GM23248 (cell line): ENCODE measurements around the gene ANXA6. TPM values are rescaled to one million over a fixed set of nuclear protein-coding genes. Genes with fewer than 3 reads are reported as not detected.

ENCODE experiments used
- DNase-seq: peaks from one replicate; pipeline ENCODE4 v3.0.0-alpha.2; 2015
- H2AFZ ChIP-seq: fragments of 200-600 bp; sonication (generic); 2 replicates; pipeline ENCODE4 v1.6.1; 2016; ENCODE audit warnings: antibody characterized with exemption
- H3F3A ChIP-seq: fragments of 200-600 bp; sonication (generic); 2 replicates; pipeline ENCODE4 v1.6.1; 2016; ENCODE audit warnings: mild to moderate bottlenecking, antibody characterized with exemption, mixed run types; ENCODE audit not compliant: insufficient read depth
- H3K27ac ChIP-seq: fragments of 200-600 bp; sonication (generic); 2 replicates; pipeline ENCODE4 v1.5.1; 2016; ENCODE audit warnings: mild to moderate bottlenecking
- H3K27me3 ChIP-seq: fragments of 200-600 bp; sonication (generic); replicated peaks from 2 replicates; pipeline ENCODE4 v1.6.1; 2016; ENCODE audit warnings: mild to moderate bottlenecking; ENCODE audit not compliant: insufficient read depth
- H3K36me3 ChIP-seq: fragments of 200-600 bp; sonication (generic); 2 replicates; pipeline ENCODE4 v1.6.1; 2016; ENCODE audit warnings: low read depth, mild to moderate bottlenecking
- H3K4me1 ChIP-seq: fragments of 200-600 bp; sonication (generic); 2 replicates; pipeline ENCODE4 v1.6.1; 2016; ENCODE audit warnings: mild to moderate bottlenecking; ENCODE audit not compliant: insufficient read depth
- H3K4me2 ChIP-seq: fragments of 200-600 bp; sonication (generic); one replicate; pipeline ENCODE4 v1.6.1; 2016; ENCODE audit warnings: mild to moderate bottlenecking; ENCODE audit not compliant: unreplicated experiment
- H3K4me3 ChIP-seq: fragments of 200-600 bp; sonication (generic); 2 replicates; pipeline ENCODE4 v1.5.1; 2016; ENCODE audit warnings: mild to moderate bottlenecking
- H3K79me2 ChIP-seq: fragments of 200-600 bp; sonication (generic); 2 replicates; pipeline ENCODE4 v1.6.1; 2016; ENCODE audit warnings: mild to moderate bottlenecking; ENCODE audit not compliant: insufficient read depth
- H3K9ac ChIP-seq: fragments of 200-600 bp; sonication (generic); 2 replicates; pipeline ENCODE4 v1.6.1; 2016; ENCODE audit warnings: mild to moderate bottlenecking
- H3K9me2 ChIP-seq: fragments of 200-600 bp; sonication (generic); 2 replicates; pipeline ENCODE4 v1.6.1; 2016; ENCODE audit warnings: mixed run types, mild to moderate bottlenecking, moderate library complexity; ENCODE audit not compliant: insufficient read depth
- H3K9me3 ChIP-seq: fragments of 200-600 bp; sonication (generic); one replicate; pipeline ENCODE4 v1.6.1; 2017; ENCODE audit warnings: low read depth
- H4K20me1 ChIP-seq: fragments of 200-600 bp; sonication (generic); 2 replicates; pipeline ENCODE4 v1.6.0; 2016; ENCODE audit not compliant: insufficient read depth
- EZH2 ChIP-seq: fragments of 200-600 bp; sonication (generic); IDR thresholded peaks from 2 replicates; pipeline ENCODE4 v1.6.1; 2018; ENCODE audit warnings: antibody characterized with exemption, mild to moderate bottlenecking; ENCODE audit not compliant: insufficient read depth, poor library complexity, severe bottlenecking
- EZH2phosphoT487 ChIP-seq: fragments of 200-600 bp; sonication (generic); IDR thresholded peaks from 2 replicates; pipeline ENCODE4 v1.6.1; 2018; ENCODE audit warnings: antibody characterized with exemption, moderate library complexity, mild to moderate bottlenecking, low read depth; ENCODE audit not compliant: insufficient read depth
- WGBS, 2 experiments: methylation state at CpG; one replicate each; pipeline ENCODE4 v1.1.6; 2015 to 2017; ENCODE audit warnings: low lambda C conversion rate in 2 of 2, low coverage in 1 of 2; ENCODE audit errors: missing lambda C conversion rate in 2 of 2; 5-methylcytosine and 5-hydroxymethylcytosine counted together
- in situ Hi-C: fragments of 300-500 bp; cut with MboI; formaldehyde crosslinking; loops from 2 replicates; pipeline ENCODE4 v1.15.0; 2020
- polyA plus RNA-seq: library from polyadenylated mRNA; unstranded; fragments of >200 nt; fragmentation: Nextera tagmentation; extraction: Ambion mirVana; gene quantifications from 2 replicates; pipeline ENCODE4 v1.2.1, GENCODE V29; 2016
- total RNA-seq: library from RNA; depleted of rRNA; stranded (reverse); fragments of >200 nt; shearing (Covaris generic); gene quantifications from 2 replicates; pipeline ENCODE4 v1.2.3, GENCODE V29; 2014

Gene ANXA6
- total and polyA plus RNA-seq, 2 experiments from 2014 or later, result 183 to 409 TPM

GRCh38 chr5:151150471-151151262 is 6.9 kb downstream of the ANXA6 start:
- peak overlapping the region; percentile 10 for H3K4me2 ChIP-seq
- H3K9me2 ChIP-seq, result no peaks in the 10 kb centered on the region
- in situ Hi-C loops, result no loop called here
- no peaks in the 10 kb centered on the region; the same call in 1 of the 2 replicates for H3K36me3 ChIP-seq
- no peaks in the 10 kb centered on the region for H3K9me3 ChIP-seq
- peaks cover 18% of the 10 kb centered on the region for H3F3A ChIP-seq
- WGBS, 2 experiments, result 39 to 41% methylated on average over 5 of the region's 5 CpGs
- H3K4me1 ChIP-seq, result peaks cover 43% of the 10 kb centered on the region
- H2AFZ ChIP-seq, result peak overlapping the region; percentile 24; the same call in 1 of the 2 replicates
- H3K9ac ChIP-seq, result peak overlapping the region; percentile 41
- H3K27ac ChIP-seq, result peak overlapping the region; percentile 69
- peak; percentile 63 for DNase-seq
- peaks cover 100% of the 10 kb centered on the region for H3K79me2 ChIP-seq
- H4K20me1 ChIP-seq, result peaks cover 13% of the 10 kb centered on the region; the same call in 1 of the 2 replicates
- no peak overlapping the region for H3K4me3 ChIP-seq
- TF ChIP-seq EZH2phosphoT487 (no peak), EZH2 (no peak)
- no peaks in the 10 kb centered on the region for H3K27me3 ChIP-seq

GRCh38 chr5:151148583-151148982 is 9.0 kb downstream of the ANXA6 start:
- Histone ChIP-seq H4K20me1 (peaks cover 13% of the 10 kb centered on the region; the same call in 1 of the 2 replicates), H3K9me3 (no peaks in the 10 kb centered on the region), H3K9ac (no peak overlapping the region), H3K4me3 (no peak overlapping the region), H3K4me1 (peaks cover 28% of the 10 kb centered on the region), H3K9me2 (no peaks in the 10 kb centered on the region), H3K27me3 (no peaks in the 10 kb centered on the region), H3K27ac (no peak overlapping the region), H3K79me2 (peaks cover 100% of the 10 kb centered on the region), H3F3A (peaks cover 16% of the 10 kb centered on the region), H3K4me2 (no peak overlapping the region), H2AFZ (no peak overlapping the region), H3K36me3 (peaks cover 4% of the 10 kb centered on the region; the same call in 1 of the 2 replicates)
- in situ Hi-C loops, result no loop called here
- 90 to 92% methylated on average over 7 of the region's 7 CpGs for WGBS, 2 experiments
- DNase-seq, result no peak
- TF ChIP-seq EZH2, result no peak
- no peak for TF ChIP-seq EZH2phosphoT487

GRCh38 chr5:151147033-151147432 is 10.5 kb downstream of the ANXA6 start:
- H3K27ac ChIP-seq, result no peak overlapping the region
- peaks cover 19% of the 10 kb centered on the region for H3K4me1 ChIP-seq
- H4K20me1 ChIP-seq, result peaks cover 17% of the 10 kb centered on the region; the same call in 1 of the 2 replicates
- H3K79me2 ChIP-seq, result peaks cover 100% of the 10 kb centered on the region
- no peak overlapping the region for H3K9ac ChIP-seq
- no peaks in the 10 kb centered on the region for H3K9me2 ChIP-seq
- no peak overlapping the region for H3K4me2 ChIP-seq
- TF ChIP-seq EZH2phosphoT487 (no peak), EZH2 (no peak)
- in situ Hi-C loops, result no loop called here
- no peaks in the 10 kb centered on the region for H3K27me3 ChIP-seq
- no peak overlapping the region for H3K4me3 ChIP-seq
- WGBS, 2 experiments, result 97 to 99% methylated on average over 4 of the region's 4 CpGs
- DNase-seq, result no peak
- H3K36me3 ChIP-seq, result peaks cover 4% of the 10 kb centered on the region; the same call in 1 of the 2 replicates
- H3K9me3 ChIP-seq, result no peaks in the 10 kb centered on the region
- no peak overlapping the region for H2AFZ ChIP-seq
- H3F3A ChIP-seq, result peaks cover 9% of the 10 kb centered on the region

- peaks cover 10% of the 10 kb centered on the region; the same call in 1 of the 2 replicates for H4K20me1 ChIP-seq
- H3F3A ChIP-seq, result peaks cover 6% of the 10 kb centered on the region
- no peak for TF ChIP-seq EZH2phosphoT487
- no peak for TF ChIP-seq EZH2
- no peak overlapping the region for H3K27ac ChIP-seq
- H3K4me2 ChIP-seq, result no peak overlapping the region
- H3K4me1 ChIP-seq, result peaks cover 20% of the 10 kb centered on the region
- H3K4me3 ChIP-seq, result no peak overlapping the region
- peaks cover 100% of the 10 kb centered on the region for H3K79me2 ChIP-seq
- H3K9ac ChIP-seq, result no peak overlapping the region
- in situ Hi-C loops, result no loop called here
- peaks cover 4% of the 10 kb centered on the region; the same call in 1 of the 2 replicates for H3K36me3 ChIP-seq
- H3K27me3 ChIP-seq, result no peaks in the 10 kb centered on the region
- H3K9me3 ChIP-seq, result no peaks in the 10 kb centered on the region
- H2AFZ ChIP-seq, result no peak overlapping the region
- H3K9me2 ChIP-seq, result no peaks in the 10 kb centered on the region
- DNase-seq, result no peak
Observed at GRCh38 chr5:151146061-151146460, 11.5 kb downstream of the ANXA6 start.
